Bone marrow (tissue), 2 donors: ENCODE data around the gene LRMDA.

ENCODE experiments used
- DNase-seq, 2 donors: peaks; one replicate each; lab custom pipeline; 2025; lab: John Stamatoyannopoulos, UW

The LRMDA gene

DNA sequence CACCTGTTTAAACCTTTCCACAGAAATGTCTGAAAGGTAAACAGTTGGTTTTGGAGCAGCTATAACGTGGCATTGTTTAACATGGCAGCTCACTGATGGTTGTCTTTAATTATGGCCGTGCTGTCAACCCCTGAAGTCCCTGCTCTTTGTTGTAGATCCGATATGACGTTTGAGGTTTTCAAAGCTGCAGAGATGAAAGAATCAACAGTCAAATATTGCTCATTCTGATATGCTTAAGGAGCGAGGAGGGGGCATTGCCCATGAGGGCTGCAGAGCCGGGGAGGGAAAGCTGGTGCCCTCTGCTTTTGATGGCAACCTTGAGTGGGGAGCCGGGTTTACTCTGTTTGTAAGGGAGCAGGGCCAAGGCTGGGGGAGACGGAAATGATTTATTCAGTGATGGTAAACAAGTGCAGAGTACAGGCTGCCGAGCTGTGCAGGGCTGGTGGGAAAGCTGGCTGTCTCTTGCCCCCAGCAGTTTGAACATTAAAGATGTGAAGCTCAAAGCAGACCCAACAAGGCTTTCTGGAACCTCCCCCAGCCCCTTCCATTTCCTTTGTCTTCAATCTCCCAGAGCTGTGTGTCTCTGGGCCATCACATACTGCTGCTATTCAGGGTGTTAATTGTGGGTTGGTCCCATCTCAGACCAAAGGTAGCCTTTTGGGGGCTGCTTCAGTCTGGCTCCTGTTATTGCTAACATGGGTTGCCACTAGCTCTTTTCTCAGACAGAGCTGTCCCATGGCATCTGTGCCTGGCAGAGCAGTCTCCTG lies 345.5 kb downstream of the LRMDA start:
- no peak for DNase-seq

DNA sequence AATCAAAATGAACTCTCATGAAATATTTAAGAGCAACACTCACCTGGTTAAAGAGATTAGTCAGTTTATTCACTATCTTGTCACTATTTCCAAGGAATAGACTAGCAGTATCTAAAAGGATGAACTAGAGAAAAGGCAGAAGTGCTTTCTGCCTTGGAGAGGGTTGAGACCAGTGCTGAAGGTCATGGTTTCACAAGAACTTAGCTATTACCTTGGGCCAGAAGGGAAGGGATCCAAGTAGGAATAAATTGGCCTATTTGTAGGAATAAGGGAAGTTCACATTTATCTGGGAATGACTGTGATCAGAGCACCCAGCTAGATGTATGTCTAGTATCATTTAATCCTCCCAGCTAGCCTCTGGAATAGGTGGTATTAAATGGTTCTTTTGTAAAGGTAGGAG lies 347.2 kb downstream of the LRMDA start:
- no peak for DNase-seq

DNA sequence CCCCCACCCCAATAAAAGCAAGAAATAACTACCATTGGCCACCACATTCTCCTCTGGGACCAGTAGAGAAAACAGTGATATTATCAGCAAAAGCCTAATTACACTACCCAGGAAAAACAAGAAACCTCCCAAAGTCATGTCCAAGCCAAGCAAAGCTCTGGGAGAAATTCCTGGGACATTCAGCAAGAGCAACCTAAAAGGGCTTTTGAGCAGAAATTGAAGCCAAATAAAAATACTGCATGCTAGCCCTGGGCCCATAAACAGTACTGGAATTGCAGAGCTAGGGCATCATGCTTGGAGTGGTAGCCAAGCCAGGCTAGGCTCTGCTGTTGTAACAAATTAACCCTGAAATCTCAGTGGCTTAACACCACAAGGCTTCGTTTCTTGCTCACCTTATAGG lies 347.9 kb downstream of the LRMDA start:
- DNase-seq: no peak

DNA sequence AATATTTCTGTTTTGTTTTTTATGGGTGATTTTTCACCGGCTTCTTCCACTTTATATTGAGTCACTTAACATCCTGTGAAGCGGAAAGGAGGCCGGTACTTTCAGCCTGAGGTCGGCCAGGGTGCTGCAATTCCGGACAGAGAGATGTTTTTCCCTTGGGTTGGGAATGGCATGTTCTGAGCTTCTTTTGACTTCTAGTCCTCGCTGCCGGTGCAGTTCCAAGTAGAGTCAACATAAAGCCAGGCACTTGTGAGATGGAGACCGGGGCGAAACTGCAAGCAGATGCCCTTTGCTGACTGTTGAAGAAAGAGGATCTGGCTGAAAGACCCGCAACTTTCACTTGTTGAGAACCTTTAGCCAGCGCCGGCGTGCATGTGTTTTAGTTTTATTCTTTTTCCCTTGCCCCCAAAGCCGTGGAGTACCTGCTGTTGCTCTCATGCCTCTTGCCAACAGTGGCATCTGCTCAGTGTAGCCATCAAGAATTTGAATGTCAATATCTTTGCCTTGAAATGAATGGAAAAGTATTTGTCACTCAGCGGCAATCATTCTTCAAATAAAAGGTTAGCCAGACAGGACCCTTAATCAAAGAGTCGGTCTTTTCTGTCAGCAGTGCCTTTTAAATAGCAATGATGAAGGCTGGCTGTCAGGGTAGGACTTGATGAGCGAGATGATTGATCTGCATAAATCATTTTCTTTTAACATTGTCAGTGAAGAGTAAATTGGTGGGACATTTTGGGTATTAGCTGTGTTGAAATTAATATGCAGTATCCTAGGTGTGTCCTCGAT lies 351.2 kb downstream of the LRMDA start:
- no peak for DNase-seq

DNA sequence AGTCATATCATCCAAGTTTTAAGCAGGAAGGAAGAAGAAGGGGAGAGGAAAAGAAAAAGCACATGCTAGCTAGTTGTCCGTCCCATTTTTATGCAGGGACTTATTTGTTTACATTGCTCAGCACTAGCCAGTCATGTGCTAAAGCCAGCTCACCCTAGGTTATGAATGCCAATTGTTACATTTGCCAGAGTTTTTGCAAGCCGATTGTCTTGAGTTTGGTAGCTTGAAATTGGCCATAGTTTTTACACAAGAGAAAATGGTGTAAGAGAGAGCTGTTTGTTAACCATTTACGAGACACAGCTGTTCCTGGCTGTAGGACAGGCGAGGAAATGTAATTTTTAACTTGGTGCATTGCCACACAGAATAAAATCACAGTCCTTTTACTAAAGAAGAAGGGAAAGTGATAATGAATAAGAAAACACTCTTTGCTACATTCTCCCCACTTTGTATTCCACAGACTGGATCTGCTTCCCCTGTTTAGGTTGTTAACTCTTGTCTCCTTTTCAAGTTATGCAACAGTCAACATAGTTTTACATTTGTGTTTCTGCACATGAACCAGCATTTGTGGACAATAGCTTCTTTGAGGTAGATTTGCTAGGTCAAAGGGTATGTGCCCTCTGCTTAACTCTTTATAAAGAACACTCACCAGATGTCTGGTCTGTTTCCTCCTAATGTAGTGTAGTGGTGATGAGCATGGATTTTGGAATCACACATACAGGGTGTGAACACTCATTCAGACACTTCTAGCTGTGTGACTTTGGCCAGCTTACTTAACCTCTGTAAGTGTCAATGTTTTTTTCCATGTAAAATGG lies 357.2 kb downstream of the LRMDA start:
- no peak for DNase-seq

DNA sequence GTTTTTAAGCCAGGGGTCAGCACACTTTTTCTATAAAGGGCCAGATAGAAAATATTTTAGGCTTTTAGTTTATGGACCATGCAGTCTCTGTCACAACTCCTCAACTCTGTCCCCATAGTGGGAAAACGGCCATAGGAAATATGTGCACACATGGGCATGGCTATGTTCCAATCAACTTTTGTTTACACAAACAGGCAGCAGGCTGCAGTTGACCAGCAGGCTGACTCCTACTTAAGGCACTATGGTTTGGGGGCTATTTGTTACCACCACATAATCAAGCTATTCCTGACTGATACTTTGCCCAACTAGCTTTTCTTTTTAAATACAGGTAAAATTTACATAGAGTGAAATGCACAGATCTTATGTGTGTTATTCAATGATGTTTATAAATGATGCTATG lies 362.4 kb downstream of the LRMDA start:
- DNase-seq: no peak

DNA sequence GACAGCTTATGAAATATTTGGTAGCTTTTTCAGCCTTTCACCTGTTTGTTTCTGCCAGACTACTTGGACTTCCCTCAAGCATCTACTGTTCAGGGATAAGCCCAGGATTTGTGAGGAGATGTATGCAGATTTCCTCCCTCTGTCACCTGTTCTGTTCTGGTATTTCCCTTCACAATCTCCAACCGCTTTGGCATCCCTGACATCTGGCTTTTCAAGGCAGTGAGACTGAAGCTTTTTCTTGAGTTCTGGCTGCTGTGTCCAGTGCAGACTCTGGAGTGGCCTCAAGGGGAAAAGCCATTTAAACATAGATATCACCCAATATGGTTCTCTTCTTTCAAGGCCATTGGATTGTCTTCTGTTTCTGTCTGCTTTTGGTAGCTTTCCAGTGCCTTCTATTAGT lies 369.7 kb downstream of the LRMDA start:
- no peak for DNase-seq

DNA sequence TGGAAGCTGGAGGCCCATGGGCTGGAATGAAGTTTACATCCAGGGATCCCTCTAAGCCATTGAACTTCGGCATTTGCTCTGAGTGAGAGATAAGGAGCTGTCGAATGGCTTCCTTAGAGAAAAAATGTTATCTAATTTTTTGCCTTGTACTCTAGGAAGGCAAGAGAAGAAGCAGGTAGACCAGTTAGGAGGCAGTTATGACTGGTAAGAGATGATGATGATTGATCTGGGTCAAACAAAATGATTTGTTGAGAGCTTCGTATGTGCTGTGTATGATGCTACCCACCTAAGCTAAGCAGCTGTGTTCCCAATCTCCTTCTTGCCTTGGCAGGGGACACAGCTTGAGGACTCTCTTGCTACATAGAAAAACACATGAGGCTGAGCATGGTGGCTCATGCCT lies 370.2 kb downstream of the LRMDA start:
- no peak for DNase-seq

DNA sequence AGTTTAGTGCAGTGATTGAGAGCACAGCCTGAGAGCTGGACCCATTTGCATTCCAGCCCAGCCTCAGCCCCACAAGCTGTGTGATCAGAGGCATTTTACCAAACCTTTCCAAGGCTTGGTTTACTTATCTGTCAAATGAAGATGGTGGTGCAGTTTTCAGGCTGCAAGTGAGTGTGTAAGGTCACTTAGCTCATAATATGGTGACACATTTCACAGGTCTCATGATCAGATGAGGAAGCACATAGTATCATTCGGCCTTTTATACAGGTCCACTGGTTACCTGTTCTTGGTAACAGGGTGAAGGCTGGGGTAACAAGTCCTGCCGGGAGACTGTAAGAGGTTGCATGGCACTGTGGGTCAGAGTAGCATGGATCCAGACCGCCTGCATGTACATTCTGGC lies 371.7 kb downstream of the LRMDA start:
- no peak for DNase-seq

DNA sequence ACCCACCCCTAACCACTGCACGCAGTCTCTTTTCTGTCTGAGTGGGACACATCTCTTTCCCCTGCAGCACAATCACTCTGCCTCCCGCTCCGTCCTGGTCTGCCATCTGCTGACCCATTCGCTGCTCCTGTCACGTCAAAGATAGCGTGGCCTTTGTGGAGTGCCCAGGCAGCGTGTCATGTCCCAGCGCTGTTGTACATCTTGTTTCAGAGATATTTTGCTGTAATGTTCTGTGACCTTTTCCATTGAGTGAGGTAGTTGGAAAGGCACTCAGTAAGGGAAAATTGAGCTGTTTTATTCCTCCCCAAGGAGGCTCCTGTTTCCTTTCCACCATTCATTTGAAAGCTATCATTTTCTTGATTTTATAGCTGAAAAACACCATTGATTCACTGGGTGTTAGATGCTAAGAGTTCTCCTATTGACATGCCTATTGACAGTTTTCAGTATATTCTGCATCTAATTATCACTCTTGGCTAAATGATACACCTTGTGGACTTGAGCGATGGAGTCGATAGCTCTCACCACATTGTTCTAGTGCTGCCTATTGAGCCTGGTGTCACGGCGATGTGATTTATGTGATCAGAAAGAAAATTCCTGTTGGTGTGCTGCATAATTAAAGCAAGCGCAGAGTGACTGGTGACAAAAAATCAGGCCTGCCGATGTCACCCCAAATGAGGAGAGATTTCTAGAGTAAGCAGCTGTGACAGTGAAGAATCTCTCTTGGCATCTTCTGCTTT lies 372.6 kb downstream of the LRMDA start:
- DNase-seq: no peak

DNA sequence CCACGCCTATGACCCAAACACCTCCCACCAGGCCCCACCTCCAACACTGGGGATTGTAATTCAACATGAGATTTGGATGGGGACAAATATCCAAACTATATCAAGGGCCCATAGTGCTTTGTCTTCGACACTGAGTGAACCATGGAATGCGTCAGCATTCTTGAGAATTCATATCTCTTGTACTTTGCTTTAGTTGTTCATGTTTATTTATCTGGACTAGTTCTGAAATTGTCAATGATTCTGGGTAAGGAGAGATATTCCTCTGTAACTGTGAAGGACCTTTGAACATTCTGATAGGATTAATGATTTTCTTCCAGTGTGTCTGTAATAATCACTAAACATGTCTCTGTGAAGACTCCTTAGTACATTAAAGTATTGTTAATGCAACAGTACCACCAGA lies 374.8 kb downstream of the LRMDA start:
- DNase-seq: no peak

DNA sequence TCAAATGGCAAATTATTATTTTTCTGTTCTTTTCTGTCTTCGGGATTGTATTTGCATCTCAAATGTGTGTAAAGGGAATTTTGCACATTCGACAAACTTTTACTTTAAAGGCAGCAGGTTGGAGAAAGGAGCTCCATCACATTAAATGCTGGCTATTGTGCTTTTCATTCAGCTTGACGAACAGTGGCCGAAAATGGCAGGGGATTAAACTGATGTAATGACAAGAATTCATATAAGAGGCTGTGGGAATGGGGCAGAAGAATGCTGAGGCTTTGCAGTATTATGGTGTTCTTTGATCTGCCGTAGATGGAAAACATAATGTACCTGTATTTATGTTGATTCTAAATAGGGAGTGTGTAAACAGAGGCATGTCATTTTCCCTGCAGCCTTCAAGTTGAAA lies 376.0 kb downstream of the LRMDA start:
- no peak for DNase-seq

DNA sequence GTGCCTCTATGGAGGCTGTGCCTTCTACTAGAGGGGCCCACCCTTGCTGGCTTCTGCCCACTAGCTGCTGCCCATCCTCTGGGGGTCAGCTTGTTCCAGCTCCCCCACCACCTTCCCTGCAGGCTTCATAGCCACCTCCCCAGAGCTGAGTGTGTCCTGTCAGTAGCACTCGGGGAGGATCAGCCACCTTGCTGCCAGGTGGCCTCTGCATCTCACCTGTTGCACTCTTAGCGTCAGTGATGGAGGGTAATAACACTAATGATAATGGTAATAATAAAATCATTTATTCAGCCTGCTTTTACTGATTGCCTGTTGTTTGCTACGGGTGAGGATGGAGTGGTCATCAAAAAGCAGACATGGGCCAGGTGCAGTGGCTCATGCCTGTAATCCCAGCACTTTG lies 377.6 kb downstream of the LRMDA start:
- DNase-seq: no peak

DNA sequence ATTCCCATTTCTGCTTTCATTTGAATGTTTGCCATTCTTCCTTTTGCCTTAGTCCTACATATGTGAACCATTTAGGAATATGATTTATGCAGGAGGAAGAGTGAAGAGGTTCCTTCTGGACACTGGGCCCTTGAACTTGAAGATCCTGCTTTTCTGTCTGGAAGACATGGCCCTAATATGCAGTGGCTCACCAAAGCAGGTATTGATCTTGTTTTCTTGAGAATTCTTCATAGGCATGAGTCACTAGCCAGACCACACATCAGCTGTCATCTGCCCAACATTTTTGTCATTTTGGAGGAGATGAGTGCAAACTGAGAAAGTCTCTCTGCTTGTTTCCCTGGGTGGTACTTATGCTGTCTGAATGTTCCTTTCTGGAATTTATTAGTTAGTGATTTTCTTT lies 382.6 kb downstream of the LRMDA start:
- DNase-seq: no peak

DNA sequence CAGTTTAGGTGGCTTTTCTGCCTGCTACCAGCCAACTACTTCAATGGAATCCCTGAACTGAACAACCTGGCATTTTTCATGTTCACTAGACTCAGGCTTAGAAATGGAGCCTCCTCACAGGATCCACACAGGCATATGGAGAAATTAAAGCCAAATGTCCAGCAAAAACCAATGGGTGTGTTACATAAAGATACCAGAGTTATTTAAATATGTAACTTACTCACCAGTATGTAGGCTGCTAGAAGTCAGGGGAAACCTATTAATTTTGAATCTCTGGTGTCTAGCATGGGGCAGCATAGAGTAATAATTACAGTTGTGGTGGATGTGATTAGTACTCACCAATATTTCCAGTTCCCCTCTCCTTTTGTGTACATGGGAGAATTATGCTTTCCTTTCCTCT lies 383.6 kb downstream of the LRMDA start:
- no peak for DNase-seq

DNA sequence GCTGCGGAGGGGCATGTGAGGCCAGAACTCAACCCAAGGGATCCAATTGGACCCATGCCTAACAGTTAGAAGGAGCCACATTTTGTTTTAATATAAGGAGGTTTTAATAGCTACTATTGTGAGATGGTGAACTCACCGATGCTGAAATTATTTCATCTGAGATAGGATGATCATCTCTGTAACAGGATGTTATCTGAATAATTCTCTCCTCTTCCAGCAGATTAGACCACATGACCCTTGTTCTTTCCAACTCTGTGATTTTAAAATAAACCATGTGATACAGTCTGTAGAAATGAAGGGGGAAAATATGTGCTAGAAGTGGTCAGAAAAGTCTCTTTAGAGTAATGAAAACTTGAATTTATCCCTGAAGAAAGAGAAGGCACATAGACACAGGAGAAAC lies 385.8 kb downstream of the LRMDA start:
- no peak for DNase-seq

DNA sequence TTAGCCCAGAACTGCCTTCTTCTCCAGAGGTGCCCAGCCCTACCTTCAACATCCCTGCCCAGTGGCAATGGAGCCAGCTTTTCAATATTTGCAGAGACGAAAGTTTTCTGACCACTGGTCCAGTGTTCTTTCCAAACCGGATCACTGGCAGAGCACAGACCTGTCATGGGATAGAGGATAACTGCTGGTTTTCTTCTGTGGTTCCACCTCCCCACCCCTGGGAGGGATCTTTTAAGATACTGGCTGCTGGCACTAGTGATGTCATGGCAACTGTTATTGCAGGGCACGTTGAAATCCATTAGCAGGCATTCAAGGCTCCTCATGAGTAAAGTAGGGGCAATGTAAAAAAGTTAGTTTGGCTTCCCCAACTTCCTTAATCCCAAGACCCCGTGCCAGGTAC lies 387.1 kb downstream of the LRMDA start:
- DNase-seq: no peak

DNA sequence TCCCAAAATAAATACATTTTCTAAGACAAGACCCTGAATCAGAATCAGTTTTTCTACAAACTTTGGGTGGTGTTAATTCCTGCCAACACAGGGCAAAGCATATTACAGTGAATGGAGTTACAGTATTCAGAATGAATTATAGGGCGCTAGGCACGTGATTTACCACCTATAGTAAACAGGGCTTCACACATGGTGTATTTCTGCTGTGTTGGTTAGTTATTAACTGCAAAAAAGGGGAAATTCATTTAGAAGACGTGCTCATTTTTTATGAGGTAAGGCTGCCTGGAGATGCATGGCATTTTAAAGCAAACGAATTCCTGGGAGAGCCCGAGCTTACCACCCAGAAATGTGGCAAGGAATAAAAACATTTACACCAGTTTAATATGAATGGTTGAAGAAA lies 393.8 kb downstream of the LRMDA start:
- no peak for DNase-seq

DNA sequence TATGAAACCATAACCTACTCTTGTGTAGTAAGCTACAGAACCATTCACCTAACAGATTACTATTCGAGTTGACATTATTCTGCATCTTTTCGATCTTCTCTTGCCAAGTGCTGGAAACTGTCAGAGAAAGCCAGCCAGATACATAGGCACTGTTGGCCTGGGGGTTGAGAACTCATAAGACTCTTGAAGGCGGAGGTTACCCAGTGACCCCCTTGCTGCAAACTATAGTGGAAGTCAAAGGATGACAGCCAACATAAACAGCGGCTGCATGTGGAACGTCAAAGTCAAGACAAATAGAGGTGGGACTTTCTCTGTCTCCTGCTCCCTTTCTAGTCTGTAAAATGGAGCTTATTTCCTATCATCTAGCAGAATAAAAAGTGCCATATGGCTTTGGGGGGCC lies 394.2 kb downstream of the LRMDA start:
- no peak for DNase-seq

DNA sequence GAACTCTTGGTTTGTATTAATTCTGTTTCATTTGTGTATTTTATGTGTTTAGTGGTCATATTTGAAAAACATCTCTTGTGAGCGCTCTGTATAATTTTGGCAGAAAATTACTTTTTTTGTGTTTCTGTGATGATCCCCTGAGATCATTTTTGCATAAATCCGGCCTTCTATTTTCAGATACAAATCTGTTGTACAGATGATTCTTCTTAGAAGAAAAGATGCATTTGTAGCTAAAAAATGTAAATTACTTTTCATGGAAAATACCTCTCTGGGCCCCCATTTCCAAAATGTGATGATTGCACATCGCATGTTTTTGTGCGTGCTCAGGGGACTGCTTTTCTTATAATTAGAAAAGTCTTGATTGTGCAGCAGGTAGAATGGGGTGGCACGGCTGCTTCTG lies 395.4 kb downstream of the LRMDA start:
- no peak for DNase-seq

DNA sequence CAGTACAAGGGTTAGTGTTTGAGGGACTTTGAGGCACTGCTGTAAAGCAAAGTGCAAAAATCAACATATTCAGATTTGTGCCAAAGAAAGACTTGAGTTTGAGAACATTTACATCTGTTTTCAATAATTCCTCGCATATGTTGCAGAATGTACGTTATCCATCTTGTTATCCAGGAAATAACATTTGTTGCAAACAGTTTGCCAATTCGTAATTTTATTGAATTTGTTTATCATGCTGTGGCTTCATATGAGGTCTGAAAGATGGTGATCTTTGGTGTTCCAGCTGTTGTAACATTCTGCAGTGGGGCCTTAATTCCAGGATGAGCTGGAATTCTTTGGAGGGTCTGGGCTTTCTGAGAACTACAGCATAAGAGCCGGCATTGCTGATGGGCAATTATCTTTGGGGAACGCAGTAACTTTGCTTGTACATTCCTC lies 396.2 kb downstream of the LRMDA start:
- DNase-seq: no peak

DNA sequence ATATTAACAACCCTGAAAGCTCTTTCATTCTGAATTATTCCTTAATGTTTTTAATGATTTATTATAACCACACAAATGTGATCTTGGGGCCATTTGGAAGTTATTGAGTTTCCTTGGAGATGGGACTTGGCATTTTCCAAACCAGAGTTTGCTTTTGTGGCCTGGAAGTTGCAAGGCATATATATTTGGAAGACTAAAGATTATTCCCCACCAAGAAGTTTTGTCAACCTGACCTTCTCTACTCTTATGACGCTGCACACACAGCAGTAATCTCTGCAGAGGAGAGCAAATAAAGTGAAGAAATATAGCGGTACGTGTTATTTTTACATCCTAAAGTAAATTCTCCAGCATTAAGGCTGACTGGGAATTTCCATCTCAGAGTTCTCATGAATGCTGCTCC lies 397.0 kb downstream of the LRMDA start:
- no peak for DNase-seq
